Right forelimb (tissue), 1 donor: ENCODE measurements around the gene EVX2.
A peak's percentile ranks its signal among the peaks of the same experiment; 100 is the strongest.

Experiments used
- DNase-seq: peaks from one replicate; pipeline ENCODE4 v3.0.0-alpha.2; 2018

The EVX2 gene

DNA sequence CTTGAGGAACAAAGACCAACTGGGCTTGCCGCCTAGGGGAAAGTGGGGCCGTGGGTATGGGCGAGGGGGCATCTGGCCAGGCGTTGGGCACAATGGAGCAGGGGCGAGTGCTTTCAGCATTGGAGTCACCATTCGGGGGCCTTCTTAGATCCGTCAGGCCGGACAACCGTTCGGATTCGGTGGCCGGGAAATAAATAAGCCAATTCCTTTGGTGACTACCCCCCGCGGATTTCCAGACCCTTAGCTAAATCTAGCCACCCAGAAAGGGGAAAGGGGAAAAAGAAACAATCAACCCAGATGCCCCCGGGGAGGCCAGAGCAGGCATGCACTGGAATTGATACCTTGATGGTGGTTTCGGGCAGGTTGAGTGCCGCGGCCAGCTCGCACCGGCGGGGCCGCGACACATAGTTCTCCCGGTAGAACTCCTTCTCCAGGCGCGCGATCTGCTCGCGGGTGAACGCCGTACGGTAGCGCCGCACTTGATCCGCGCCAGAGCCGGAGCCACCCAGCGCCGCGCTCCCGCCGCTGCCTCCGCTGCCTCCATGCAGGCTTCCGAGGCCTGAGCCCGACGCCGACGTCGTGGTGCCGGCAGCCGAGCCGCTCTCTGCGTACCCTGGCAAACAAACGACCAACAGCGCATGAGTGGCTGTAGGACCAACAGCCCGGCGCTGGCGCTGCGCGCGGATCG, 1.8 kb downstream of the EVX2 start:
- peak; percentile 79 for DNase-seq

- no peak for DNase-seq
These were observed 2.4 kb downstream of the EVX2 start for GRCh38 chr2:176081376-176081836.

DNA sequence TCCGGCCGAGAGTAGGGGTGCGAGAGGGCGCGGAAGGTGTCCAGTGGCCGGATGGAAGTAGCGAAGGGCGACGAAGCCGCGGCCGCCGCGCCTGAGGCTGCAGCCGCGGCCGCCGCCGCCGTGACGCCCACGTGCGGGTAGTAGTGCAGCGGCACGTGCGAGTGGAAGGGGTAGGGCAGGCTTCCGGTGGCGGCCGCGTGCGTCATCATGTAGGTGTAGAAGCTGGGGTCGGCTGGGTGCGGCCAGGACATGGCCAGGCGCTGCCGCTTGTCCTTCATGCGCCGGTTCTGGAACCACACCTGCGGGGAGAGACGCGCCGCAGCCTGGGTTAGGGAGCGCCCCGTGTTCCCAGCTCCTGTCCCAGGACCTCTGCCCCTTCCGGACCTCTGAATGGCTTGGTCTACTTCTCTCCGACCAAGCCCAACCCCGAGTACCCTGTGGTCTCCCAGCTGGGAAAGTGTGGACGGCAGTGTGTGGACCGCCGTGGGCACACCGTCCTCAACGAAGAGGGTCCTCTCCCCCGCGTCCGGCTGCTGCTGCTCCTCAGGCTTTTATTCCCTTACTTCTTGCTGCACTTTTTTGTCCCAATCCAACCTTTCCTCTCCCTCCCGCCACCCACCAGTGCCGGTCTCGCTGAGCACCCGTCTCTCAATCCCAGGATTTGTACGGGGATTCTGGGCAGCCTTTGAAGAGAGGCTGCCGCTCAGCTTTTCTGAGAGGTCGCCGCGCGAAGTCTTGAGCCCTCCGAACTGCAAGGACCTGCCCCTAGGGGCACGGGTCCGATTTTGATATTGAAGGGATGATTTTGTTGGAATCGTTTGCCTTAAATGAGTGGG, 3.0 kb downstream of the EVX2 start:
- DNase-seq = peak; percentile 65

- DNase-seq = peak; percentile 73
These were observed 3.8 kb downstream of the EVX2 start for GRCh38 chr2:176079831-176080539.

DNA sequence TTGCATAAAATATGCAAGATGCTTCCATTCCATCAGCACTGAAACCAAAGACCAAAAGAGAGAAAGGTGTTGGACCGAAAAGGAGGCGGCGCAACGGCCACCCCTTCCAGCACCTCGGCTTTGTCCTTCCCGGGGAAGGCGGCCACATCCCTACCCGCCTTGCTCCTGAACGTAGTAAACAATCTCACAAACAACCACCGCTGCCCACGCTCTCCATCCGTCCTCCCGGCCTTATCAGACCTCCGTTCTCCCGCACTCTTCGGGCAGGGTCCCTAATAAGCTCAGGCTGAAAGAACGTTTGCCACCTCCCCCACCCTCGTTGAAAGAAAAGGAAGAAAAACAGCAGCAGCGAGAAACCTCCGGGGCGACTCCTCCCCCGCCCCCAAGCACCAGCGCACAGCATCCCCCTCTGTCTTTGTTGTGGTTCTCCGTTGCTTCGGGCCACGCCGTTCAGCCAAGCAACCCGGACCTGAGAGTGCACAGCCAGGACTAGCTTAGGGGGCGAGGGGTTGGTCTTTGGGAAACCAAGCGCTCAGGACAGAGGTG, 4.4 kb downstream of the EVX2 start:
- DNase-seq = no peak

GRCh38 chr2:176078541-176079284, 5.0 kb downstream of the EVX2 start:
- peak; percentile 46 for DNase-seq

GRCh38 chr2:176076796-176077195, 7.0 kb downstream of the EVX2 start:
- DNase-seq = no peak

DNA sequence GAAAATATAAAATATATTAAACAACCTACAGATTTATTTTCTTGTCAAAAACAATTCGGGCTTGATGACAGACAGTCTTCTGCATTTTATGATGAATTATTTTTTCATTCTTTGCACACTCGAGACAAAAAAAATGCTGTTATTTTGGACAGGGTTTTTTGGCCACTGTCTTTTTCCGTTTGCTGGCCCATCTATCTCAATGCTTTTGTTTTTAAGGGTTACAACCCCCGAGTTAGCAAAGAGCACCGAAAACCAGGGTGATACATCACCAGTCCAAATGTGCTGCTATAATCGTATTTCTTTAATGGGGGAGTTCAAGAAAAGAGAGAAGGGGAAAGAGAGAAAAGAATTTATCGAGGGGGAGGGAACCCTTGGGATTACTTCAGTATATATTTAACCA, 7.7 kb downstream of the EVX2 start:
- no peak for DNase-seq

- DNase-seq = peak; percentile 57
These were observed 8.3 kb downstream of the EVX2 start for GRCh38 chr2:176075481-176075880.

GRCh38 chr2:176074919-176075425, 8.8 kb downstream of the EVX2 start:
- no peak for DNase-seq

DNA sequence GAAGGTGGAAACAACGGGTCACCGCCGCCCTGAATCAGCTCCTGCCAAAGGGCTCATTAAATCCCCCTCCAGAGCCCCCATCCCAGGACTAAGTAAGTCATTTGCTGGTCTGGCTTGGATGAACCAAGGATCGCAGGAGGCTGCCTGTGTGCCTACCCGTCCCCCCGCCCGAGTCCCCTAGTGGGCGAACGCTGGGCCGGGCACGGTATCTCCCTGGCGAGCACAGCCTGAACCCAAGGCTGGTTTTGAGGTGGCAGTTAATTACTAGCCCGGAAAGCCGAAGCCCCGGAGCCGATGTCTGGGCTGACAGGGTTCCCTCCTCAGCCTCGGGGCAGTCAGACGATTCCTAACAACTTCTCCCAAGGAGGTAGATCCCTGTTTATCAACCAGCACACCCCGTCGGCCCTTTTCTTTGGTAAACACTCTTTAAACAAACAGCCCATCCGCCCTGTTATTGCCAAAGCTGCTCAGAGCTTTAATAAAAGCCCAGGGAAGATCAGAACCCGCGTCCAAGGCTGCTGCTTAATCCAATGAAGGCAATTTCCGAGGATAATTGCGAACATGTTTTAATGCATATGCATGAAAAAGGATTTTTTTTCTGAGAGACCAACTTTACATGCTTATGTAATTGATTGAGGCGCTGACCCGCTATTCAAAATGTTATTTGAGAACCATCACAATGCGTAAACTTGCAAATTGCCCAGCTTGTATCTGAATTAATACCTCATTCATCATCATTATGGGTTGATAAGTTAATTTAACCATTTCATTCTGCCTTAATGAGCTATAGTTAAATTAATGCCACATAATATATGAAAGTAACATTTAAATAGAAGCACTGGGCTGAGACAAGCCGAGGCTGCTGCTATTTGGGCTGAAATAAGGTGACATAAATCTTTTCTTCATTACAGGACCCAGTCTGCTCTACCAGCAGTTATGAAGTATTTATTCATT, 10.5 kb downstream of the EVX2 start:
- DNase-seq = peak; percentile 45

- DNase-seq = no peak
These were observed 11.5 kb downstream of the EVX2 start for GRCh38 chr2:176072292-176072669.

- peak; percentile 46 for DNase-seq
These were observed 12.2 kb downstream of the EVX2 start for GRCh38 chr2:176071330-176072291.

DNA sequence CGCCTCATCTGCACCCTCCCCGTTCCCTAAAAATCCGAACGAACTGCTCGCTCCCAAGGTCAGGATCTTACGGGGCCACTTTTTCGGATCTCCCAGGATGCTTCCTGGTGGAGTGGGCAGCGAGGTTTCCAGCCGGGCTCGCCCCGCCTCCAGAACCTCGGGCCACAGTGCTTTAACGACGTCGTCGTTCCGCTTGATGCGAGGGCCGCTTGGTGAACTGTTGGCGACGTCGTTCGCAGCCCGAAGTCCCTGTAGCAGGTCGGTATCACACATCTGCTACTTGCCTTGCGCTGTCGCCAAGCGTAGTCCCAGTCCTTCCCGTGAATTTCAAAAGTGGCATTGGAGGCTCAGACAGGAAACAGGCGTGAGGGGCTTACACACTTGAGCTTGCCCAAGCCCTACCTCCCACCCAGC, 15.3 kb downstream of the EVX2 start:
- DNase-seq = peak; percentile 44

GRCh38 chr2:176067589-176068418, 16.0 kb downstream of the EVX2 start:
- DNase-seq = peak; percentile 57

- peak; percentile 56 for DNase-seq
These were observed 16.8 kb downstream of the EVX2 start for GRCh38 chr2:176066645-176067588.

DNA sequence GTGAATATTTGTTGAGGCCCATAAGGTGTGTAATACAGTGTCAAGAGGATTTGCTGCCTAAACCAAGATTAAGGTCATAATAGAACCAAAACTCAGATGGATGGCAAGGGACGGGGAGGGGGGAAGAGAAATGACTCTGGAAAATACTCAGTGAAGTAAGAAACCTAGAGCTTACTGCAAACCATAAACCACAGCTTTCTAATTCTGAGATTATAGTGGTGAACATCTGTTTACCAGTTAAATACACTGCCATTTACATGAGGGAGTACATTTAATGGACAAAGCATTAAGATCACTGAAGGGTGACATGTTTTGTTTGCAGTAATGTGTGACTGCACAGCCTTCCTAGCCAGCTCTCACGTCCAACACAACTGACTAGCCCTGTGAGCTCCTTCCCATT, 19.8 kb downstream of the EVX2 start:
- DNase-seq = no peak

GRCh38 chr2:176056406-176056805, 27.4 kb downstream of the EVX2 start:
- no peak for DNase-seq
